ENCODE data around the gene ERBIN. TPM values are rescaled to one million over a fixed set of nuclear protein-coding genes. Genes with fewer than 3 reads are reported as not detected.

The ERBIN gene
- polyA plus RNA-seq, 1 of the 3 experiments (the other 2 are of a cell fraction) = 10.3 TPM

DNA sequence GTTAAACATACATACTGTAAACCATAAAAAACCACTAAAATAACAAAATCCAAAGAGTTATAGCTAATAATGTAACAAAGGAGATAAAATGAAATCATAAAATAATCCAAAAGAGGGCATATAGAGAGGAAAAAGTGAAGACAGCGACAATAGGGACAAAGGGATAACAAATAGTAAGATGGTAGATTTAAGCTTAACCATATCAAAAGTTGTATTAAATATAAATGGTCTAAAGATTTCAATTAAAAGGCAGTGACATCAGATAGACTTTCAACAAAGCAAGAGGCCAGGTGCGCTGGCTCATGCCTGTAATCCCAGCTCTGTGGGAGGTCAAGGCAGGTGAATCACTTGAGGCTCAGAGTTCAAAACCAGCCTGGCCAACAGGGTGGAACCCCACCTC lies 163.0 kb downstream of the ERBIN start:
- no peak overlapping the region for H2AFZ ChIP-seq (ENCODE audit: low read depth)
- DNase-seq = no peak
- H3K4me3 ChIP-seq (ENCODE audit: low read depth in 2 of 2, low read length in 1 of 2) = no peak overlapping the region
- peaks cover 23 to 85% of the 10 kb centered on the region in 2 experiments for H3K36me3 ChIP-seq (replicated peaks in 1 of 2; ENCODE audit: control insufficient read depth in 1 of 2, insufficient read depth in 2 of 2, low read length in 1 of 2)
- H3F3A ChIP-seq (replicated peaks; ENCODE audit: insufficient read depth) = peaks cover 28% of the 10 kb centered on the region
- no peaks in the 10 kb centered on the region for H3K4me1 ChIP-seq (ENCODE audit: control insufficient read depth in 1 of 2, insufficient read depth in 2 of 2, low read depth in 1 of 2, low read length in 1 of 2)
- H3K27me3 ChIP-seq (ENCODE audit: insufficient read depth) = no peaks in the 10 kb centered on the region
- no peak overlapping the region for H3K4me2 ChIP-seq
- H3K27ac ChIP-seq (ENCODE audit: low read depth in 2 of 2, low read length in 1 of 2) = no peak overlapping the region
- H3K79me2 ChIP-seq (ENCODE audit: insufficient read depth) = no peaks in the 10 kb centered on the region
- 90% methylated on average over 2 of the region's 2 CpGs for WGBS (ENCODE audit: low lambda C conversion rate)
- CTCF ChIA-PET = no interaction called here
- H3K9ac ChIP-seq = no peak overlapping the region
- no peaks in the 10 kb centered on the region for H3K9me2 ChIP-seq
- POLR2A ChIA-PET = no interaction called here
- no peaks in the 10 kb centered on the region for H4K20me1 ChIP-seq (ENCODE audit: insufficient read depth)
- TF ChIP-seq SMC3 (IDR thresholded peaks at IDR 0.05; ENCODE audit: low read depth, low read length) = no peak
- no peak for TF ChIP-seq NFIC (IDR thresholded peaks at IDR 0.05; ENCODE audit: borderline replicate concordance)
- no peak for TF ChIP-seq EP300 (IDR thresholded peaks at IDR 0.05; ENCODE audit: borderline replicate concordance in 1 of 2, low read depth in 1 of 2, low read length in 1 of 2)
- no peak for TF ChIP-seq USF1 (IDR thresholded peaks at IDR 0.05; ENCODE audit: borderline replicate concordance, low read depth)
- no peak for TF ChIP-seq POLR2AphosphoS5 (IDR thresholded peaks at IDR 0.05; ENCODE audit: low read depth, low read length)
- no peak for TF ChIP-seq REST (IDR thresholded peaks at IDR 0.05; ENCODE audit: low read depth, low read length)
- no peak for TF ChIP-seq EZH2phosphoT487 (IDR thresholded peaks at IDR 0.05; ENCODE audit: borderline replicate concordance, low read depth)
- TF ChIP-seq, protein P1, sequence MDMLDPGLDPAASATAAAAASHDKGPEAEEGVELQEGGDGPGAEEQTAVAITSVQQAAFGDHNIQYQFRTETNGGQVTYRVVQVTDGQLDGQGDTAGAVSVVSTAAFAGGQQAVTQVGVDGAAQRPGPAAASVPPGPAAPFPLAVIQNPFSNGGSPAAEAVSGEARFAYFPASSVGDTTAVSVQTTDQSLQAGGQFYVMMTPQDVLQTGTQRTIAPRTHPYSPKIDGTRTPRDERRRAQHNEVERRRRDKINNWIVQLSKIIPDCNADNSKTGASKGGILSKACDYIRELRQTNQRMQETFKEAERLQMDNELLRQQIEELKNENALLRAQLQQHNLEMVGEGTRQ (IDR thresholded peaks at IDR 0.05; ENCODE audit: borderline replicate concordance, low read depth, low read length) = no peak
- TF ChIP-seq JUND (IDR thresholded peaks at IDR 0.05) = no peak
- TF ChIP-seq MAX (IDR thresholded peaks at IDR 0.05; ENCODE audit: low read depth) = no peak
- TF ChIP-seq CTCF (IDR thresholded peaks at IDR 0.05) = no peak
- TF ChIP-seq ZBTB33 (IDR thresholded peaks at IDR 0.05; ENCODE audit: borderline replicate concordance, low read depth) = no peak
- TF ChIP-seq TEAD4 (IDR thresholded peaks at IDR 0.05; ENCODE audit: borderline replicate concordance, insufficient read depth) = no peak
- no peak for TF ChIP-seq RXRA (IDR thresholded peaks at IDR 0.05; ENCODE audit: borderline replicate concordance, low read depth)
- no peak for TF ChIP-seq FOXM1 (IDR thresholded peaks at IDR 0.05; ENCODE audit: low read depth)
- no peak for TF ChIP-seq TAF1 (IDR thresholded peaks at IDR 0.05; ENCODE audit: borderline replicate concordance, low read depth, low read length)
- TF ChIP-seq FOXJ3 (CRISPR knock-in tag; IDR thresholded peaks at IDR 0.05) = no peak
- peaks cover 22% of the 10 kb centered on the region for H3K9me3 ChIP-seq

Data from SK-N-SH (cell line).